HepG2 (cell line): ENCODE results near the gene HYCC2. TPM values are rescaled to one million over a fixed set of nuclear protein-coding genes. Genes with fewer than 3 reads are reported as not detected.

Experiments
- BHLHE40 ChIP-seq: IDR thresholded peaks from 2 replicates; pipeline ENCODE4 v1.6.1; 2011; ENCODE audit warnings: low read length, improper control_type of control experiment
- HOXD1 ChIP-seq: sonication (generic); formaldehyde crosslinking; IDR thresholded peaks from 2 replicates; pipeline ENCODE4 v1.5.0; 2020; ENCODE audit warnings: missing genetic modification reagents
- IKZF1 ChIP-seq: fragments of 450-650 bp; IDR thresholded peaks from 2 replicates; pipeline ENCODE4 v1.7.1; 2016
- NFIB ChIP-seq: sonication (generic); formaldehyde crosslinking; IDR thresholded peaks from 2 replicates; pipeline ENCODE4 v1.9.0; 2021; ENCODE audit warnings: missing genetic modification reagents, mild to moderate bottlenecking, borderline replicate concordance
- NFIC ChIP-seq: IDR thresholded peaks from 2 replicates; pipeline ENCODE4 v1.6.1; 2012; ENCODE audit warnings: mild to moderate bottlenecking, low read length, inconsistent platforms
- PLRG1 ChIP-seq: fragments of 450-650 bp; conservative IDR thresholded peaks from 2 replicates; pipeline ENCODE4 v1.6.1; 2016
- RBM39 ChIP-seq: fragments of 200-400 bp; formaldehyde crosslinking; IDR thresholded peaks from one replicate; pipeline ENCODE4 v1.6.1; 2018; ENCODE audit warnings: antibody characterized with exemption, mild to moderate bottlenecking, low read depth, low read length; ENCODE audit not compliant: poor library complexity, severe bottlenecking
- SOX5 ChIP-seq: IDR thresholded peaks from 2 replicates; pipeline ENCODE4 v1.6.1; 2016; ENCODE audit warnings: borderline replicate concordance
- STAT5B ChIP-seq: sonication (generic); formaldehyde crosslinking; IDR thresholded peaks from 2 replicates; pipeline ENCODE4 v1.4.0; 2020; ENCODE audit warnings: missing genetic modification reagents
- TMF1 ChIP-seq: sonication (generic); formaldehyde crosslinking; IDR thresholded peaks from 2 replicates; pipeline ENCODE4 v1.8.1; 2022; ENCODE audit warnings: low read depth, missing genetic modification reagents
- U2AF2 ChIP-seq: fragments of 200-400 bp; formaldehyde crosslinking; IDR thresholded peaks from 2 replicates; pipeline ENCODE4 v1.6.1; 2017; ENCODE audit warnings: low read depth, mild to moderate bottlenecking, low read length
- ZBTB3 ChIP-seq: sonication (generic); formaldehyde crosslinking; IDR thresholded peaks from 2 replicates; pipeline ENCODE4 v1.4.0; 2020; ENCODE audit warnings: low read depth, mild to moderate bottlenecking, moderate library complexity, missing genetic modification reagents, borderline replicate concordance
- ZFAT ChIP-seq: sonication (generic); formaldehyde crosslinking; conservative IDR thresholded peaks from 2 replicates; pipeline ENCODE4 v1.8.1; 2023; ENCODE audit warnings: missing genetic modification reagents, inconsistent platforms
- ZNF143 ChIP-seq: sonication (generic); formaldehyde crosslinking; IDR thresholded peaks from 2 replicates; pipeline ENCODE4 v1.4.0; 2020; ENCODE audit warnings: missing genetic modification reagents
- ZNF20 ChIP-seq: sonication (generic); formaldehyde crosslinking; IDR thresholded peaks from 2 replicates; pipeline ENCODE4 v1.4.0; 2020; ENCODE audit warnings: mild to moderate bottlenecking, moderate library complexity, missing genetic modification reagents
- ZNF326 ChIP-seq: sonication (generic); formaldehyde crosslinking; IDR thresholded peaks from 2 replicates; pipeline ENCODE4 v1.4.0; 2020; ENCODE audit warnings: missing genetic modification reagents, borderline replicate concordance
- ZNF547 ChIP-seq: sonication (generic); formaldehyde crosslinking; IDR thresholded peaks from 2 replicates; pipeline ENCODE4 v1.5.1; 2020; ENCODE audit warnings: mild to moderate bottlenecking, missing genetic modification reagents
- ZNF782 ChIP-seq: sonication (generic); formaldehyde crosslinking; IDR thresholded peaks from 2 replicates; pipeline ENCODE4 v1.4.0; 2020; ENCODE audit warnings: missing genetic modification reagents, mild to moderate bottlenecking, borderline replicate concordance
- ZSCAN12 ChIP-seq: sonication (generic); formaldehyde crosslinking; IDR thresholded peaks from 2 replicates; pipeline ENCODE4 v1.9.0; 2021; ENCODE audit warnings: mild to moderate bottlenecking, missing genetic modification reagents
- polyA plus RNA-seq, 8 experiments: library from polyadenylated mRNA; depleted of rRNA in 3 of 8; stranded (reverse) in 7 of 8; unstranded in 1 of 8; fragments of >200 nt; fragmentation: Illumina TruSeq in 4 of 8; extraction: Trizol in 4 of 8; gene quantifications; 2 replicates each; pipeline versions ENCODE4 v1.2.1 to v1.2.3, GENCODE V29; 2011 to 2016; ENCODE audit warnings: low read depth in 4 of 8, missing spikeins in 1 of 8, mixed read lengths in 1 of 8; ENCODE audit not compliant: insufficient read depth in 1 of 8
- total RNA-seq, 5 experiments: library from RNA; depleted of rRNA; stranded (reverse); fragments of >200 nt; fragmentation: Illumina TruSeq; extraction: Trizol; gene quantifications; 2 replicates each; pipeline ENCODE4 v1.2.3, GENCODE V29; 2016; ENCODE audit warnings: low read depth in 1 of 5
- TF ChIP-seq, protein P1 (sequence below): sonication (generic); formaldehyde crosslinking; conservative IDR thresholded peaks from 2 replicates; pipeline ENCODE4 v1.5.0; 2020; ENCODE audit warnings: missing genetic modification reagents
- TF ChIP-seq, protein P2 (sequence below): sonication (generic); formaldehyde crosslinking; IDR thresholded peaks from 2 replicates; pipeline ENCODE4 v1.5.0; 2020; ENCODE audit warnings: mild to moderate bottlenecking, missing genetic modification reagents, borderline replicate concordance
- TF ChIP-seq, protein P3 (sequence below): sonication (generic); formaldehyde crosslinking; IDR thresholded peaks from 2 replicates; pipeline ENCODE4 v1.8.1; 2022; ENCODE audit warnings: low read depth, mild to moderate bottlenecking, missing genetic modification reagents
- TF ChIP-seq, protein P4 (sequence below): sonication (generic); formaldehyde crosslinking; IDR thresholded peaks from 2 replicates; pipeline ENCODE4 v1.8.0; 2022; ENCODE audit warnings: missing genetic modification reagents, mild to moderate bottlenecking, inconsistent platforms, borderline replicate concordance

HYCC2 gene
- total and polyA plus RNA-seq, 2 of the 13 experiments (the other 11 are each of a cell fraction or from before 2014, with no cell fraction given), result 4.7 to 13.9 TPM

DNA sequence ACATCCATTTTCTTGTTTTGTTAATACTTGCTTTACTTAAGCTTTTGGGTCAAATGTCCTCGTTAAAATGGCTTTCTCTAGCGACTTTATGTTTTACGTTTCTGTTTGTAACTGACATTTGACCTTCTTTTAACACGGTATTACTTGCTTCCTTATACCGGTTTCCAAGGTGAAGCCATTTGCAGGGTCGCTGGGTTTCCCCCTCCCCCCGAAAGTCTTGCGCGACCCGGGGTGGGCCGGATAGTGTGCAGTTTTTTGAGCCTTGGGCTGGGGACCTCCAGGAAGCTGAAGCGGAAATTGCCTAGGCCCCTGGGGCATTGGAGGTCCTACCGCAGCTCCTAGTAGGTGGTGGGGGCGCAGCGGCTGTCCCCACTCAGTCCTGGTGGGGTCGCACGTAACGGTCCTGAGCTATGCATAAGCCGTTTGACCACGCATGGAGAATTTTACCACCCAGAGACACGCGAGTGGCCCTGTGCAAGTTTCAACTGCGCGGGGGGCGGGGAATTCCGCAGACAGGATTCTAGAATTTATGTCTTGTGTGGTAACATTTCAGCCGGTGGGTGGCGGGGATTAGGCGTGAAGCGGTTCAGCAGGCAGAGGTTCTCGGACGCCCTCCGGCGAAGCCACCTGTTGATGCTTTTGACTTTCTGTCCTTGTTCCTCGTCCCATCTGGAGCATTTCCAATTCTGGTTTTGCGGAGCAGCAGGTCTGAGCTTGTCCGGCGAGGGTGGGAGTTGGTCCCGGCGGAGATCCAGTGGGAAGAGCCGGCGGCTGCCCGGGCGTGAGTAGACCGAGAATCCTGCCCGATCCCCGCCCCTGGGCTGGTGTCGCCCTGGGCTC is 46.9 kb upstream of the HYCC2 start (continued):
- no peak for TF ChIP-seq ZNF143
- TF ChIP-seq, protein P1, sequence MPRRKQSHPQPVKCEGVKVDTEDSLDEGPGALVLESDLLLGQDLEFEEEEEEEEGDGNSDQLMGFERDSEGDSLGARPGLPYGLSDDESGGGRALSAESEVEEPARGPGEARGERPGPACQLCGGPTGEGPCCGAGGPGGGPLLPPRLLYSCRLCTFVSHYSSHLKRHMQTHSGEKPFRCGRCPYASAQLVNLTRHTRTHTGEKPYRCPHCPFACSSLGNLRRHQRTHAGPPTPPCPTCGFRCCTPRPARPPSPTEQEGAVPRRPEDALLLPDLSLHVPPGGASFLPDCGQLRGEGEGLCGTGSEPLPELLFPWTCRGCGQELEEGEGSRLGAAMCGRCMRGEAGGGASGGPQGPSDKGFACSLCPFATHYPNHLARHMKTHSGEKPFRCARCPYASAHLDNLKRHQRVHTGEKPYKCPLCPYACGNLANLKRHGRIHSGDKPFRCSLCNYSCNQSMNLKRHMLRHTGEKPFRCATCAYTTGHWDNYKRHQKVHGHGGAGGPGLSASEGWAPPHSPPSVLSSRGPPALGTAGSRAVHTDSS, result peak; percentile 54; the same call in 1 of the 2 replicates
- TF ChIP-seq ZNF782 (CRISPR knock-in tag), result peak; percentile 97; the same call in 1 of the 2 replicates
- peak; percentile 79 for TF ChIP-seq HOXD1
- TF ChIP-seq PLRG1, result no peak
- TF ChIP-seq STAT5B (CRISPR knock-in tag), result no peak
- TF ChIP-seq RBM39, result peak; percentile 74
- no peak for TF ChIP-seq U2AF2
- no peak for TF ChIP-seq ZNF326 (CRISPR knock-in tag)
- peak; percentile 82 for TF ChIP-seq ZNF547
- TF ChIP-seq ZBTB3, result peak; percentile 95
- no peak for TF ChIP-seq SOX5 (CRISPR knock-in tag)
- TF ChIP-seq, protein P2, sequence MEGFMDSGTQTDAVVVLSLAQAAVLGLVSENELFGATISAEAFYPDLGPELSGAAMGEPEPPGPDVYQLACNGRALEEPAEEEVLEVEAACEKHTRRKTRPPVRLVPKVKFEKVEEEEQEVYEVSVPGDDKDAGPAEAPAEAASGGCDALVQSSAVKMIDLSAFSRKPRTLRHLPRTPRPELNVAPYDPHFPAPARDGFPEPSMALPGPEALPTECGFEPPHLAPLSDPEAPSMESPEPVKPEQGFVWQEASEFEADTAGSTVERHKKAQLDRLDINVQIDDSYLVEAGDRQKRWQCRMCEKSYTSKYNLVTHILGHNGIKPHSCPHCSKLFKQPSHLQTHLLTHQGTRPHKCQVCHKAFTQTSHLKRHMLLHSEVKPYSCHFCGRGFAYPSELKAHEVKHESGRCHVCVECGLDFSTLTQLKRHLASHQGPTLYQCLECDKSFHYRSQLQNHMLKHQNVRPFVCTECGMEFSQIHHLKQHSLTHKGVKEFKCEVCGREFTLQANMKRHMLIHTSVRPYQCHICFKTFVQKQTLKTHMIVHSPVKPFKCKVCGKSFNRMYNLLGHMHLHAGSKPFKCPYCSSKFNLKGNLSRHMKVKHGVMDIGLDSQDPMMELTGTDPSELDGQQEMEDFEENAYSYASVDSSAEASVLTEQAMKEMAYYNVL (CRISPR knock-in tag), result peak; percentile 87
- TF ChIP-seq TMF1 (CRISPR knock-in tag), result peak; percentile 41
- no peak; the same call in 1 of the 2 replicates for TF ChIP-seq BHLHE40
- no peak for TF ChIP-seq ZFAT (CRISPR knock-in tag)
- TF ChIP-seq, protein P3, sequence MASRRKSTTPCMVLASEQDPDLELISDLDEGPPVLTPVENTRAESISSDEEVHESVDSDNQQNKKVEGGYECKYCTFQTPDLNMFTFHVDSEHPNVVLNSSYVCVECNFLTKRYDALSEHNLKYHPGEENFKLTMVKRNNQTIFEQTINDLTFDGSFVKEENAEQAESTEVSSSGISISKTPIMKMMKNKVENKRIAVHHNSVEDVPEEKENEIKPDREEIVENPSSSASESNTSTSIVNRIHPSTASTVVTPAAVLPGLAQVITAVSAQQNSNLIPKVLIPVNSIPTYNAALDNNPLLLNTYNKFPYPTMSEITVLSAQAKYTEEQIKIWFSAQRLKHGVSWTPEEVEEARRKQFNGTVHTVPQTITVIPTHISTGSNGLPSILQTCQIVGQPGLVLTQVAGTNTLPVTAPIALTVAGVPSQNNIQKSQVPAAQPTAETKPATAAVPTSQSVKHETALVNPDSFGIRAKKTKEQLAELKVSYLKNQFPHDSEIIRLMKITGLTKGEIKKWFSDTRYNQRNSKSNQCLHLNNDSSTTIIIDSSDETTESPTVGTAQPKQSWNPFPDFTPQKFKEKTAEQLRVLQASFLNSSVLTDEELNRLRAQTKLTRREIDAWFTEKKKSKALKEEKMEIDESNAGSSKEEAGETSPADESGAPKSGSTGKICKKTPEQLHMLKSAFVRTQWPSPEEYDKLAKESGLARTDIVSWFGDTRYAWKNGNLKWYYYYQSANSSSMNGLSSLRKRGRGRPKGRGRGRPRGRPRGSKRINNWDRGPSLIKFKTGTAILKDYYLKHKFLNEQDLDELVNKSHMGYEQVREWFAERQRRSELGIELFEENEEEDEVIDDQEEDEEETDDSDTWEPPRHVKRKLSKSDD, result 0 out of 2 replicates have a peak, but pooled peaks have one; percentile 30
- no peak for TF ChIP-seq ZSCAN12 (CRISPR knock-in tag)
- TF ChIP-seq NFIC, result 0 out of 2 replicates have a peak, but pooled peaks have one; percentile 13
- TF ChIP-seq ZNF20 (CRISPR knock-in tag), result peak; percentile 67; the same call in 1 of the 2 replicates
- no peak for TF ChIP-seq NFIB (CRISPR knock-in tag)
- TF ChIP-seq, protein P4, sequence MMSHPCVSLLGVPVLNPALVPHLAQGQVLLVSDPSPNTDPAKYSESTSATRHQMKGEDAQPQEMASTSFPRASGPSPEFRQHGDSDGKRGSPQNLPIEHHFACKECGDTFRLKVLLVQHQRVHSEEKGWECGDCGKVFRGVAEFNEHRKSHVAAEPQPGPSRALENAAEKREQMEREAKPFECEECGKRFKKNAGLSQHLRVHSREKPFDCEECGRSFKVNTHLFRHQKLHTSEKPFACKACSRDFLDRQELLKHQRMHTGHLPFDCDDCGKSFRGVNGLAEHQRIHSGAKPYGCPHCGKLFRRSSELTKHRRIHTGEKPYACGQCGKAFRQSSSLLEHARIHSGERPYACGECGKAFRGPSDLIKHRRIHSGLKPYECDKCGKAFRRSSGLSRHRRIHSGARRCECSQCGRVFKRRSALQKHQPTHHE (CRISPR knock-in tag), result peak; percentile 83
- TF ChIP-seq IKZF1, result no peak
